DOHH2 (cell line): ENCODE measurements around the gene HSPA2.

Experiments
- CTCF ChIP-seq: fragments of 200-600 bp; sonication (generic); IDR thresholded peaks from one replicate; pipeline ENCODE4 v1.5.1; 2014; ENCODE audit warnings: antibody characterized with exemption, mild to moderate bottlenecking, low read depth, low read length; ENCODE audit not compliant: poor library complexity, severe bottlenecking
- EZH2phosphoT487 ChIP-seq: fragments of 200-600 bp; sonication (generic); IDR thresholded peaks from 2 replicates; pipeline ENCODE4 v1.6.1; 2017; ENCODE audit warnings: borderline replicate concordance, mild to moderate bottlenecking, antibody characterized with exemption, low read length, moderate library complexity, mixed read lengths

- TF ChIP-seq CTCF (no peak), EZH2phosphoT487 (no peak)
These were observed 39.9 kb downstream of the HSPA2 start for GRCh38 chr14:64580467-64580866.
